ENCODE results near the gene ONECUT2. TPM values are rescaled to one million over a fixed set of nuclear protein-coding genes. Genes with fewer than 3 reads are reported as not detected.

The ONECUT2 gene
- total RNA-seq, 1 experiment from 2014 or later: 0.48 TPM

DNA sequence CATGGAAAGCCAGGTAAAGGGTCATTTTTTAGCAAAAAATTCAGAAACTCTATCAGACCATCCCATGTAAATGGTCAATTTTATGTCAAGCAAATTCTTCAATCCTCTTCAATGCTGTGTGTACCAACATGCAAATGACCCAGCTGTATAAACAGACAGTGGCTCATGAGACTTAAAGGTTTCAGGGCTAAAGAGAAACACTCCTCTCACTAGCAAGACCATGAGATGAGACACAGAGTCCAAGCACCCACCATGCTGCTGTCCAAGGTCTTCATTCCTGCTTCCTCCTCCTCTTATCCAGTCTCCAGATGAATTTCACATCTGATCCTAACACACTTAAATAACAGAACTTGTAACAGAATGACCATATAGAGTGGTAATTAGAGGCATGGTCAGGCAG, 30.8 kb upstream of the ONECUT2 start:
- no peak overlapping the region for H3K27ac ChIP-seq (ENCODE audit: insufficient read length, low read depth, low read length)
- TF ChIP-seq, protein P1, sequence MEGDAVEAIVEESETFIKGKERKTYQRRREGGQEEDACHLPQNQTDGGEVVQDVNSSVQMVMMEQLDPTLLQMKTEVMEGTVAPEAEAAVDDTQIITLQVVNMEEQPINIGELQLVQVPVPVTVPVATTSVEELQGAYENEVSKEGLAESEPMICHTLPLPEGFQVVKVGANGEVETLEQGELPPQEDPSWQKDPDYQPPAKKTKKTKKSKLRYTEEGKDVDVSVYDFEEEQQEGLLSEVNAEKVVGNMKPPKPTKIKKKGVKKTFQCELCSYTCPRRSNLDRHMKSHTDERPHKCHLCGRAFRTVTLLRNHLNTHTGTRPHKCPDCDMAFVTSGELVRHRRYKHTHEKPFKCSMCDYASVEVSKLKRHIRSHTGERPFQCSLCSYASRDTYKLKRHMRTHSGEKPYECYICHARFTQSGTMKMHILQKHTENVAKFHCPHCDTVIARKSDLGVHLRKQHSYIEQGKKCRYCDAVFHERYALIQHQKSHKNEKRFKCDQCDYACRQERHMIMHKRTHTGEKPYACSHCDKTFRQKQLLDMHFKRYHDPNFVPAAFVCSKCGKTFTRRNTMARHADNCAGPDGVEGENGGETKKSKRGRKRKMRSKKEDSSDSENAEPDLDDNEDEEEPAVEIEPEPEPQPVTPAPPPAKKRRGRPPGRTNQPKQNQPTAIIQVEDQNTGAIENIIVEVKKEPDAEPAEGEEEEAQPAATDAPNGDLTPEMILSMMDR (conservative IDR thresholded peaks at IDR 0.05): no peak

More for the DNA sequence above, 30.8 kb upstream of the ONECUT2 start:
- H2BK15ac ChIP-seq (ENCODE audit: low read depth, low read length): no peak overlapping the region
- no peaks in the 10 kb centered on the region for H3K9me3 ChIP-seq (ENCODE audit: control insufficient read depth, low read depth, low read length)
- Mint-ChIP-seq H3K4me3 (no peak overlapping the region), H3K27ac (no peak overlapping the region), H3K27me3 (ENCODE audit: low read depth) (peaks cover 35% of the 10 kb centered on the region), H3K4me1 (no peaks in the 10 kb centered on the region), H3K36me3 (ENCODE audit: insufficient read depth in 1 of 3, low read depth in 3 of 3) (no peaks in the 10 kb centered on the region), H3K9me3 (no peaks in the 10 kb centered on the region)
- no peak overlapping the region for H3T11ph ChIP-seq (ENCODE audit: low read length)
- H3K79me2 ChIP-seq (ENCODE audit: insufficient read depth, low read length): no peaks in the 10 kb centered on the region; the same call in 1 of the 2 replicates
- no peak overlapping the region for H2BK20ac ChIP-seq (ENCODE audit: low read depth, low read length, poor library complexity, severe bottlenecking)
- H3K23me2 ChIP-seq (ENCODE audit: insufficient read length, low read depth, low read length, poor library complexity, severe bottlenecking): no peaks in the 10 kb centered on the region
- no peak overlapping the region for H2AFZ ChIP-seq (ENCODE audit: low read length)
- no peak overlapping the region for H3K4me2 ChIP-seq (ENCODE audit: insufficient read depth, insufficient read length, low read length)
- H4K8ac ChIP-seq (replicated peaks; ENCODE audit: insufficient read length, low read depth, low read length): no peak overlapping the region
- no peaks in the 10 kb centered on the region for H4K20me1 ChIP-seq (ENCODE audit: control insufficient read depth, insufficient read depth, insufficient read length)
- H3K23ac ChIP-seq (ENCODE audit: insufficient read length, low read depth, low read length): no peak overlapping the region
- H3K9ac ChIP-seq (ENCODE audit: extremely low read depth, insufficient read length, low read length): no peak overlapping the region
- H3K18ac ChIP-seq (ENCODE audit: insufficient read length, low read depth, low read length): no peak overlapping the region
- DNase-seq: no peak
- no peak overlapping the region for H3K14ac ChIP-seq (ENCODE audit: insufficient read depth, low read length)
- H3K79me1 ChIP-seq (ENCODE audit: insufficient read depth, low read depth, low read length, poor library complexity, severe bottlenecking): no peaks in the 10 kb centered on the region
- no peaks in the 10 kb centered on the region for H3K27me3 ChIP-seq (ENCODE audit: insufficient read depth, low read length)
- H4K91ac ChIP-seq (ENCODE audit: insufficient read length, low read depth, low read length): no peak overlapping the region
- no peaks in the 10 kb centered on the region for H3K4me1 ChIP-seq (ENCODE audit: insufficient read depth, low read length)
- no peak overlapping the region for H4K5ac ChIP-seq (ENCODE audit: insufficient read length, low read depth, low read length)
- no peak overlapping the region for H2BK120ac ChIP-seq (ENCODE audit: low read depth, low read length, poor library complexity, severe bottlenecking)
- no peak overlapping the region for H2BK12ac ChIP-seq (ENCODE audit: insufficient read length, low read depth, low read length)
- H2BK5ac ChIP-seq (ENCODE audit: insufficient read length, low read length): no peak overlapping the region
- H3K4ac ChIP-seq (ENCODE audit: low read depth, low read length): no peak overlapping the region
- H3K56ac ChIP-seq (ENCODE audit: insufficient read length, low read depth, low read length): no peak overlapping the region
- no peak overlapping the region for H2AK5ac ChIP-seq (ENCODE audit: insufficient read length, low read length)

Measured in H9 (cell line).